ENCODE data around the gene FBXW2. TPM values are rescaled to one million over a fixed set of nuclear protein-coding genes. Genes with fewer than 3 reads are reported as not detected.

Gene FBXW2
- total RNA-seq, 2 donors from 2014 or later: 63.2 to 77.1 TPM

- no peaks in the 10 kb centered on the region for H3K36me3 ChIP-seq (ENCODE audit: control insufficient read depth, insufficient read depth, low read length)
- no peak for TF ChIP-seq CTCF (conservative IDR thresholded peaks at IDR 0.05)
- H3K4me3 Mint-ChIP-seq: no peak overlapping the region
- no peak overlapping the region for H3K27ac Mint-ChIP-seq
- no peak for DNase-seq
- no peaks in the 10 kb centered on the region for H3K27me3 ChIP-seq (ENCODE audit: control insufficient read depth, insufficient read depth, low read length, poor library complexity, severe bottlenecking)
- no peak overlapping the region for H3K9ac ChIP-seq (ENCODE audit: extremely low read depth, low read length, poor library complexity, severe bottlenecking)
- H3K9me3 ChIP-seq (ENCODE audit: control insufficient read depth, low read length): no peaks in the 10 kb centered on the region
- no peak overlapping the region for H3K4me3 ChIP-seq (ENCODE audit: low read length)
- no peaks in the 10 kb centered on the region for H3K36me3 Mint-ChIP-seq (ENCODE audit: low read depth)
- no peaks in the 10 kb centered on the region for H3K27me3 Mint-ChIP-seq (ENCODE audit: insufficient read depth)
- no peaks in the 10 kb centered on the region for H3K9me3 Mint-ChIP-seq
- peaks cover 24% of the 10 kb centered on the region for H3K4me1 ChIP-seq (ENCODE audit: control insufficient read depth, insufficient read depth, low read length)
- H3K27ac ChIP-seq (ENCODE audit: low read depth, low read length): no peak overlapping the region
- peaks cover 38% of the 10 kb centered on the region for H3K4me1 Mint-ChIP-seq
- 86 to 88% methylated on average over 5 of the region's 5 CpGs for WGBS, 2 experiments (ENCODE audit: insufficient coverage in 1 of 2, insufficient read length in 1 of 2)
These were observed 60.0 kb downstream of the FBXW2 start for GRCh38 chr9:120733190-120733589.

- H3K4me3 ChIP-seq (ENCODE audit: low read length): no peak overlapping the region
- H3K9ac ChIP-seq (ENCODE audit: extremely low read depth, low read length, poor library complexity, severe bottlenecking): no peak overlapping the region
- H3K4me1 ChIP-seq (ENCODE audit: control insufficient read depth, insufficient read depth, low read length): peaks cover 24% of the 10 kb centered on the region
- Mint-ChIP-seq H3K9me3 (no peaks in the 10 kb centered on the region), H3K36me3 (ENCODE audit: low read depth) (no peaks in the 10 kb centered on the region), H3K4me1 (peaks cover 45% of the 10 kb centered on the region), H3K27me3 (ENCODE audit: insufficient read depth) (no peaks in the 10 kb centered on the region), H3K27ac (peak overlapping the region; percentile 92), H3K4me3 (no peak overlapping the region)
- DNase-seq: peak; percentile 96
- H3K9me3 ChIP-seq (ENCODE audit: control insufficient read depth, low read length): no peaks in the 10 kb centered on the region
- WGBS, 2 experiments (ENCODE audit: insufficient coverage in 1 of 2, insufficient read length in 1 of 2): 71 to 73% methylated on average over 7 of the region's 7 CpGs
- no peaks in the 10 kb centered on the region for H3K27me3 ChIP-seq (ENCODE audit: control insufficient read depth, insufficient read depth, low read length, poor library complexity, severe bottlenecking)
- H3K36me3 ChIP-seq (ENCODE audit: control insufficient read depth, insufficient read depth, low read length): no peaks in the 10 kb centered on the region
- H3K27ac ChIP-seq (ENCODE audit: low read depth, low read length): no peak overlapping the region
- TF ChIP-seq CTCF (conservative IDR thresholded peaks at IDR 0.05): no peak
These were observed 62.3 kb downstream of the FBXW2 start for GRCh38 chr9:120730654-120731514.

- peak; percentile 84 for DNase-seq
- Mint-ChIP-seq H3K36me3 (ENCODE audit: low read depth) (no peaks in the 10 kb centered on the region), H3K9me3 (no peaks in the 10 kb centered on the region), H3K4me3 (peak overlapping the region; percentile 27), H3K4me1 (peaks cover 34% of the 10 kb centered on the region), H3K27me3 (ENCODE audit: insufficient read depth) (no peaks in the 10 kb centered on the region), H3K27ac (peak overlapping the region; percentile 92)
- Histone ChIP-seq H3K4me3 (ENCODE audit: low read length) (no peak overlapping the region), H3K9me3 (ENCODE audit: control insufficient read depth, low read length) (no peaks in the 10 kb centered on the region), H3K4me1 (ENCODE audit: control insufficient read depth, insufficient read depth, low read length) (peaks cover 17% of the 10 kb centered on the region), H3K27ac (ENCODE audit: low read depth, low read length) (no peak overlapping the region), H3K9ac (ENCODE audit: extremely low read depth, low read length, poor library complexity, severe bottlenecking) (no peak overlapping the region), H3K36me3 (ENCODE audit: control insufficient read depth, insufficient read depth, low read length) (no peaks in the 10 kb centered on the region), H3K27me3 (ENCODE audit: control insufficient read depth, insufficient read depth, low read length, poor library complexity, severe bottlenecking) (no peaks in the 10 kb centered on the region)
- WGBS, 2 experiments (ENCODE audit: insufficient coverage in 1 of 2, insufficient read length in 1 of 2): 74 to 76% methylated on average over 5 of the region's 5 CpGs
- peak; percentile 81 for TF ChIP-seq CTCF (conservative IDR thresholded peaks at IDR 0.05)
These were observed 63.4 kb downstream of the FBXW2 start for GRCh38 chr9:120729791-120730241.

Measured in endodermal cell (in vitro differentiated cells).